Measurements from ENCODE around the gene USP26.
"Not testable (repeated sequence)": the region's sequence is repeated elsewhere in the genome, so short reads cannot be mapped to it uniquely, and the experiment has no call there.

USP26 gene

GRCh38 chrX:132984058-132984650, 112.8 kb downstream of the USP26 start:
- H3K4me3 ChIP-seq (ENCODE audit: low read length), result no peak overlapping the region
- no peak for DNase-seq (ENCODE audit: low read depth)
- TF ChIP-seq CTCF (conservative IDR thresholded peaks at IDR 0.05; ENCODE audit: low read depth, low read length), result no peak

- DNase-seq (ENCODE audit: low read depth), result no peak
Observed at GRCh38 chrX:132983496-132983895, 113.4 kb downstream of the USP26 start.

GRCh38 chrX:132980035-132980434, 116.9 kb downstream of the USP26 start:
- not testable (repeated sequence) for H3K4me3 ChIP-seq (ENCODE audit: low read length)

More at GRCh38 chrX:132983496-132983895, 113.4 kb downstream of the USP26 start:
- TF ChIP-seq CTCF (conservative IDR thresholded peaks at IDR 0.05; ENCODE audit: low read depth, low read length), result no peak
- no peak overlapping the region for H3K4me3 ChIP-seq (ENCODE audit: low read length)

More at GRCh38 chrX:132980035-132980434, 116.9 kb downstream of the USP26 start:
- not testable (repeated sequence) for DNase-seq (ENCODE audit: low read depth)
